G401.6 (cell line): ENCODE measurements around the gene TBCEL.

Experiments
- FAIRE-seq: peaks from 2 replicates; lab custom pipeline; 2012; peaks lifted over from hg19 to GRCh38; lab: Jason Lieb, UNC

Gene TBCEL

GRCh38 chr11:121066623-121067022, 42.7 kb downstream of the TBCEL start:
- FAIRE-seq = no peak

DNA sequence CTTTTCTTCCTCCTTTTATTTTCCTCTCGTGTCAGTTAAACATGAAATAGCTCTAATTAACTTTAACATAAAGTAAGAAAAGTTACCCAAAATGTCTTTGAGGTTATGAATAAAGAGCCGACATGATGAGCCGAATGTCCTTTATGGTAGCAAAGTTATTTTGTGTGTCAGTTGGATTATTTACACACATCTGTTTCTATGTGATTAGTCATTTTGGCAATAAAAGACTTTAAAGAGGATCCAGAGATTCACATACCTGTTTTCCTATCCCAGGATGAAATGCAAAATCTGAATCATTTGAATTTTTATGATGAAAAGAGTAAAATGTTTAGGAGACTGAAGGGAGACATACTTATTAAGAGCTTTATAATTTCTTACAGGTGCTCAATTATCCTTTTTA, 43.1 kb downstream of the TBCEL start:
- FAIRE-seq = no peak

- no peak for FAIRE-seq
These were observed 43.6 kb downstream of the TBCEL start for GRCh38 chr11:121067453-121067852.

- no peak for FAIRE-seq
These were observed 44.2 kb downstream of the TBCEL start for GRCh38 chr11:121067962-121068647.

DNA sequence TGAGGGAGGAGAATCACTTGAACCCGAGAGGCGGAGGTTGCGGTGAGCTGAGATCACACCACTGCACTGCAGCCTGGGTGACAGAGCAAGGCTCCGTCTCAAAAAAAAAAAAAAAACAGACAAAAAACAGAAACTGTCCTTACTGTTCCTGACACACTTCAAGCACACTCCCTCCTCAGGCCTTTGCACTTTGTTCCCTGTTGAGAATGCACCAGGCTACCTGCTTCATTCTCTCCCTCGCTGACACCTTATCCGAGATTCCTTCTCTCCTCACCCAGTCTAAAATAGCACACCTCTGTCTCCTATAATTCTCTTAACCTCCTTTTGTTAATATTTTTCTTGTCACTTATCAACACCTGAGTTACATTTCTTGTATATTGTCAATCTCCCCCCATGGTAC, 44.9 kb downstream of the TBCEL start:
- no peak for FAIRE-seq

DNA sequence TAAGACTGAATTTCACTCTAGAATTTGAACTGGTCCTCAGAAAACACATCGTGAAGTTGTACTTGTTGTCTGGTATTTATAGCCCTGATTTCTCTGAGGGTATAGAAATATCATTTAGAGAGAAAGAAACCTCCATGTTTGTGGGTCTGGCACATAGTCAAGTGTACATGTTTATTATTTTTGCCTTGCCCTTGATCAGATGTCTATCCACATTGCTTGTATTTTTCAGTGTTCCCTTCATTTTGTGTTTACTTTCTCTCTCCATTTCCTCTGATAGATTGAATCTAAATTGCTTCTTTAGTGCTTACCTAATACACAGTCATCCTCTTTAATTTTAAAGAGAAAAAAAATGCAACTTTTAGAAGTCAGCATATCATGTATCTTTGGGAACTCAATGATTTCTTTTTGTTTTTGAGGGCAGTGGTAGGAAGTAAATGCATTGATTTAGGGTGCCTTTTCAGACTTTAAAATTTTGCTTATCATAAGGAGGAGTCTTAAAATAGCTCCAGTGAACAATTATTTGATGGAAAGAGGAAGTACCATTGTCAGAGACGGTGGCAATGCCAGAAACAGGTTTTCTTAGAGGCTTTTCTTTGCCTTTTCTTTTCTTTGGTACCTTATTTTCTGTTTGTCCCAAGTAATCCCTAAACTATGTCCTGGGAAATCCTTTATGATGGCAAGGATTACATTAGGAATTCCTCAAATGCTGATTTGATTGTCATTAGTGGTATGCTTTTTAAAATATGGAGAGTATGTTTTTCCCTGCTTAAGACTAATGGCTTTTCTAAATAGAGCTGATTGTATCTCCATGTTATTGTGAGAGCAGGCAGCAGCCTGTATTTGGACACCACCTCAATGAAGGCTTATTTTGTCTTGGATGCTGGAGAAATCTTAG, 47.3 kb downstream of the TBCEL start:
- FAIRE-seq = no peak

DNA sequence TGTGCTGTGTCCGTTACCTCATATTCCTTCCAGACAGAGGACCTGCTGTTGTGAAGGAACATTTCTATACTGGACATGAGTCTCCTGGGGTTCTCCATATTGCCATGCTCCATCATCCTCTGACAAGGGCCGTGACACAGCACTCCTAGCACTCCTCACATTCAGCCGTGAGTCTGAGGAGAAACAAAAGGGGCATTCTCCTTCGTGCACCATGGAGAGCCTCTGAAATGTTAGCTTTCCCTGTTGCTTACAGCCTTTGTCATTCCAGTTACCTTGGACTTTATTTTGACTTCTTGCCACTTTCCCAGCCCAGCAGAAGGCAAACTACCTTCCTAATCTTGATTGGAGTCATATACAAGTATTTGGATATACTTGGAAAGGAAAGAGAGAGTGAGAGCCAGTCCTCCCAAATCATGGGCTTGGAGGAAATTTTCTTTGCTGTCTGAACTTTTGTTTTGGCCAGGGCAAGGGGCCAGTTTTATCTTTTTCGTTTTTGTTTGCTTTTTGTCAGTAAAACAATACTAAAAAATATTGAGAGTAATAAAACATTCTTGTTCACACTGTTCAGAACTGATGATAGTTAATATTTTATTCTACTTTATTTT, 48.0 kb downstream of the TBCEL start:
- FAIRE-seq = no peak

GRCh38 chr11:121081321-121081720, 57.4 kb downstream of the TBCEL start:
- no peak for FAIRE-seq

DNA sequence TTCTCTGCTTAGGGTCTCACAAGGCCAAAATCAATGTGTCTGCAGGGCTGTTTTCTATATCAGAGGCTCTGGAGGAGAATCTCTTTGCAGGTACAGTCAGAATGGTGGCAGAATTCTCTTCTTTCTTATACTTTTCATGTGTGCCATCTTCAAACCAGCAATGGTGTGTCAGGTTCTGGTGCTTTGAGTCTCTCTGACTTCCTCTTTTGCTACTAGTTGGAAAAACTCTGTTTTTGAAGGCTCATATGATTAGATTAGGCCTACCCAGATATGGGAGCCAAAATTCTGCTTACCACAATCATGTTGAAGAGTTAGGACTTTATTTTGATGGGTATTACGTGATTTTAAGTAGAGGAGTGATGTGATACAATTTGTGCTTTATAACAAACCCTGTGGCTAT, 58.3 kb downstream of the TBCEL start:
- no peak for FAIRE-seq

- FAIRE-seq = no peak
These were observed 58.8 kb downstream of the TBCEL start for GRCh38 chr11:121082670-121083069.

GRCh38 chr11:121086866-121087265, 63.0 kb downstream of the TBCEL start:
- no peak for FAIRE-seq

DNA sequence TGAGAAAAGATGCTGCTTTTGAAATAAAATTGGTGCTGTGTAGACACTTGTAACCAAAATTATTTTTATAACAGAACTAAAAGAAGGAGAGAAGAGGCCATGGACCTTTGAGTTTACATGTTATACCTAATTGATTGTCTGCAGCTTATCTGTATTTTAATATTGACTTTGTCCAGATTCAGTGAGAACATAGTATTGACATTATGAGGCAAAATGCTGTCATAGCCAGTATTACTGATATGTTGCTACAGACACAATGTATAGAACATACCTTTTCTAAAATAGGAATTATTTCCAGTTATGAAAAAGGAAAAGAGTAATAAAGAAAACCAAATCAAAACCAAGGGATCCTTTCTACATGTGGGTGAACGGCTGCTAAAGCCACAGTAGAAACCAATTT, 65.7 kb downstream of the TBCEL start:
- no peak for FAIRE-seq

DNA sequence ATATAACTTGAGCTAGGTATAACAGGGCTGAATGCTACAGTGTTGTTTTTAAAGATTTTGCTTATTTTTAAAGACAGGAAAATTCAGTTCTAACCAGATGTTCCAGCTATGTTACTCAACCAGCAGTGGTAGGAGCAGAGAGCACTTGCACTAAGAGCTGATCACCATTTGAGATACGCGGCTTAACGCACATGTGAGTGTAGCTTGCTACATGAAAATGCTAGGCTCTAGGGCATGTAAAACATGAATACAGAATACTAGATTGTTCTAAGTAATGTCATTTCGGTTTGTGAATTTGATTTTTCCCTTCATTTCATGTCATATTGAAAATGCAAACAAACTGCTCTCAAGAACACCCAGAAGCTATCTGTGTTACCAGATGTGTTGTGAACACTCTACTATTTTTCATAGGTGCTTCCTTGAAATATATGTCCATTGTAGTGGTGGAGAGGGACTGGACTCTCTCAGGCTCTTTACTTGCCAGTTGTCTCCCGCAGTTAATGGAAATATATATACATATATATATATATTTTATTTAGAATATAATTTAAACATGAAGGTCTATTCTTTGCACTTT, 66.3 kb downstream of the TBCEL start:
- no peak for FAIRE-seq

DNA sequence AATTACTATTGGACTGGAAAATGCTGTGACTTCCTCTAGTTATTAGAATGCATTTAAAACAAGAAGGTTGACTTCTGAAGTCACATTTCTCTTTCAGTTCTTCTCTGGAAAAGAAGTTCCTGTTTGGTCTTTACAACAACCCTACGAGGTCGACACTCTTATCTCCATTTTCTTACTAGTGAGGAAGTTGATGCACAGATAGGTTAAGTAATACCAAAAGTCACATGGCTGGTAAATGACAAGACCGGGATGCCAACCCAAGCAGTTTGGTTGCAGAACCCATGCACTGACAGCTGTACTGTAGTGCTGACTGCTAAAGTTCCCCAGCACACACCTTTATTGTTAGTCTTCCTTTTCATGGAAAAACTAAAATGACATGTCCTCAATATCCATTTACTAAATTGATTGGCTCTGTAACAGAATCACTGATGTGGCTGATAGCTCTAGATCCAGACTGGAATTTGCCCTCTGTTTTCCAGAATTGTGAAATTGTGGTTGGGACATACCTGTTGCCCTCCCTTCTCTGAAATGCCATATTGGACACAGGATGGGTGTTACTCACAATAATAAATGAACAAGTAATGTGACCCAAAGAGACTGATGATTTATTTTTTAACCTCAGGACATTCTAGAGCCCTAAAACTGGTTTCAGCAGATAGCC, 67.7 kb downstream of the TBCEL start:
- FAIRE-seq = no peak

DNA sequence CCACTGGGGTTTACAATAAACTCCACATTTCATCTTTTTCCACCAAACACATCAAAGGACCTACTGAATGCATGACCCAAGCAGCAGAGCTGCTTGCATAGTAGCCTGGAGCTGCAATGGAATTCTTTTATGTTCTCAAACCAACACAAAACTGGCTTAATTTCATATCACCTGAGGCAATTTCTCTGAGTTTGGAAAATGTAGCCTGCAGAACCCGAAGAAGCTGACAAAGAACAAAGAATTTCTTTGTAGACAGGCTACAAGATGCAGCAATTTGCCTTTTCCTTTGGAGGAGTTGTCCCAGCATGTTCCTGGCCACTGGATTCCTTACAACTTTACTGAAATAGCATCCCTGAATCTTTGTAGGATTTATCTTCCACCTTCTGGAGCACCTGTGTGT, 71.7 kb downstream of the TBCEL start:
- FAIRE-seq = no peak

- FAIRE-seq = no peak
These were observed 75.5 kb downstream of the TBCEL start for GRCh38 chr11:121099364-121099763.

- no peak for FAIRE-seq
These were observed 76.0 kb downstream of the TBCEL start for GRCh38 chr11:121099885-121100284.

- no peak for FAIRE-seq
These were observed 77.0 kb downstream of the TBCEL start, which contains the start of gene TECTA for GRCh38 chr11:121100943-121101342. Gene TECTA (plus strand): TSS chr11:121101243. CDS start chr11:121102666, 1,423 bp downstream.

- FAIRE-seq = no peak
These were observed 80.4 kb downstream of the TBCEL start for GRCh38 chr11:121104312-121104762.

DNA sequence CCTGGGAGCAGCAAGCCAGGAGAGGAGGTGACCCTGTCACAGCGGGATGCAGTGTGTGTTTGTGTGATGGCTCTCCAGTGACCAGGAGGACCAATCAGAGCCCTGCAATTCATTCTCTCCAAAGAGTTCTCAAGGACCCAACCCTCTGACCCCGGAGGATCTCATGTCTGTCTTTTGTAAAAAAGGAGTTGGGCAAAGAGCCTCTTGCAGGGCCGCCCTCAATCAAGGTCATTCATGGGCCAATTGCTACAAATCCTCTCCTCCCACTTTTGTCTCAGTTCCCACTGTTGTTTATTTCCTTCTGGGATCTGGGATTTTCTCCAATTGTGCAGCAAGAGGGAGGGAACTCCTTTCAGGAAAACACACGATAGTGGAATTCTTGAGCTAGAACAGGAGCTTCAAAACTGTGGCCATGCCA, 81.2 kb downstream of the TBCEL start:
- FAIRE-seq = no peak

GRCh38 chr11:121105481-121106195, 81.7 kb downstream of the TBCEL start:
- no peak for FAIRE-seq
